Measurements from ENCODE around the gene HNRNPA1. TPM values are rescaled to one million over a fixed set of nuclear protein-coding genes. Genes with fewer than 3 reads are reported as not detected.
A peak's percentile ranks its signal among the peaks of the same experiment; 100 is the strongest.

The HNRNPA1 gene
- total and polyA plus RNA-seq, 9 of the 15 experiments (the other 6 are each of a cell fraction or from before 2014, with no cell fraction given): 1,166 to 2,703 (median 1,815) TPM

DNA sequence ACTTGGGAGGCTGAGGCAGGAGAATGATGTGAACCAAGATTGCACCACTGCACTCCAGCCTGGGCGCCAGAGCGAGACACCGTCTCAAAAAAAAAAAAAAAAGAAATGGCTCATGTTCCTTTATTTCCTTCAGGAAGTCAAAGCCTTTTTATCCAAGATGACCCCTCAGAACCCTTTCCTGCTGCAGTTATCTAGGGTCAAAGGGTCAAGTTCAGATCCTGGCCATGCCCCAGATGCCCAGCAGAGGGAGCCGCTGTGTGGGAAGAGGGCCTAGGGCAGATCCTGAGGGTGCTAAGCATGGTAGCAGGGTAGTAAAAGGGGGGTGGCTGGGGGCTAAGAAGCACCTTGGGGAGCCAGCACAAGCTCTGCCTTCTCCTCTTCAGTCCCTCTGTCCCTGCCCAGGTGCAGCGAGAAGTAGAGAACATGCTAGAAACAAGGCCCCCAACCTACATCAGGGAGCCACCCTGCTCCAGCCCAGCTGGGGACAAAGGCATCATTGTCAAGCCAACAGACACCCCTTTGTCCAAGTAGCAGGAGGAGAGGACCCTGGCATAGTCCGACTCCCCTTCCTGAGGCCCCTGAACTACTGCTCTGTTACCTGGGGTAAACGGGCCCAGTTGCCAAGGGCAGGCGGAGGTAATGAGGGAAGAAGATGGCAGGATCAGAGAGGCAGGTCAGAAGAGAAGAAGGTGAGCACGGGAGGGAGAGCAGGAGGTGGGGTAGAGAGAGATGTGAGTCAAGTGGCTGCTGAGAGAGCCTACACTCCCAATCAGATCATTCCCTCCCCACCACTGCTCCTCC lies 13.8 kb downstream of the HNRNPA1 start (continued):
- peak; percentile 32; the same call in 1 of the 2 replicates for TF ChIP-seq THRAP3 (IDR thresholded peaks at IDR 0.05; ENCODE audit: borderline replicate concordance)
- TF ChIP-seq, protein P1, sequence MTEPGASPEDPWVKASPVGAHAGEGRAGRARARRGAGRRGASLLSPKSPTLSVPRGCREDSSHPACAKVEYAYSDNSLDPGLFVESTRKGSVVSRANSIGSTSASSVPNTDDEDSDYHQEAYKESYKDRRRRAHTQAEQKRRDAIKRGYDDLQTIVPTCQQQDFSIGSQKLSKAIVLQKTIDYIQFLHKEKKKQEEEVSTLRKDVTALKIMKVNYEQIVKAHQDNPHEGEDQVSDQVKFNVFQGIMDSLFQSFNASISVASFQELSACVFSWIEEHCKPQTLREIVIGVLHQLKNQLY (CRISPR knock-in tag; conservative IDR thresholded peaks at IDR 0.05): 0 out of 4 replicates have a peak, but pooled peaks of 1 of the 2 experiments have one; percentile 54
- TF ChIP-seq, protein P2, sequence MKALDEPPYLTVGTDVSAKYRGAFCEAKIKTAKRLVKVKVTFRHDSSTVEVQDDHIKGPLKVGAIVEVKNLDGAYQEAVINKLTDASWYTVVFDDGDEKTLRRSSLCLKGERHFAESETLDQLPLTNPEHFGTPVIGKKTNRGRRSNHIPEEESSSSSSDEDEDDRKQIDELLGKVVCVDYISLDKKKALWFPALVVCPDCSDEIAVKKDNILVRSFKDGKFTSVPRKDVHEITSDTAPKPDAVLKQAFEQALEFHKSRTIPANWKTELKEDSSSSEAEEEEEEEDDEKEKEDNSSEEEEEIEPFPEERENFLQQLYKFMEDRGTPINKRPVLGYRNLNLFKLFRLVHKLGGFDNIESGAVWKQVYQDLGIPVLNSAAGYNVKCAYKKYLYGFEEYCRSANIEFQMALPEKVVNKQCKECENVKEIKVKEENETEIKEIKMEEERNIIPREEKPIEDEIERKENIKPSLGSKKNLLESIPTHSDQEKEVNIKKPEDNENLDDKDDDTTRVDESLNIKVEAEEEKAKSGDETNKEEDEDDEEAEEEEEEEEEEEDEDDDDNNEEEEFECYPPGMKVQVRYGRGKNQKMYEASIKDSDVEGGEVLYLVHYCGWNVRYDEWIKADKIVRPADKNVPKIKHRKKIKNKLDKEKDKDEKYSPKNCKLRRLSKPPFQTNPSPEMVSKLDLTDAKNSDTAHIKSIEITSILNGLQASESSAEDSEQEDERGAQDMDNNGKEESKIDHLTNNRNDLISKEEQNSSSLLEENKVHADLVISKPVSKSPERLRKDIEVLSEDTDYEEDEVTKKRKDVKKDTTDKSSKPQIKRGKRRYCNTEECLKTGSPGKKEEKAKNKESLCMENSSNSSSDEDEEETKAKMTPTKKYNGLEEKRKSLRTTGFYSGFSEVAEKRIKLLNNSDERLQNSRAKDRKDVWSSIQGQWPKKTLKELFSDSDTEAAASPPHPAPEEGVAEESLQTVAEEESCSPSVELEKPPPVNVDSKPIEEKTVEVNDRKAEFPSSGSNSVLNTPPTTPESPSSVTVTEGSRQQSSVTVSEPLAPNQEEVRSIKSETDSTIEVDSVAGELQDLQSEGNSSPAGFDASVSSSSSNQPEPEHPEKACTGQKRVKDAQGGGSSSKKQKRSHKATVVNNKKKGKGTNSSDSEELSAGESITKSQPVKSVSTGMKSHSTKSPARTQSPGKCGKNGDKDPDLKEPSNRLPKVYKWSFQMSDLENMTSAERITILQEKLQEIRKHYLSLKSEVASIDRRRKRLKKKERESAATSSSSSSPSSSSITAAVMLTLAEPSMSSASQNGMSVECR (CRISPR knock-in tag; IDR thresholded peaks at IDR 0.05): peak; percentile 61
- TF ChIP-seq NFRKB (IDR thresholded peaks at IDR 0.05; ENCODE audit: low read depth): peak; percentile 16; the same call in 1 of the 2 replicates
- peak; percentile 91 for TF ChIP-seq ESRRA (IDR thresholded peaks at IDR 0.05; ENCODE audit: borderline replicate concordance, low read depth)
- TF ChIP-seq, protein P3, sequence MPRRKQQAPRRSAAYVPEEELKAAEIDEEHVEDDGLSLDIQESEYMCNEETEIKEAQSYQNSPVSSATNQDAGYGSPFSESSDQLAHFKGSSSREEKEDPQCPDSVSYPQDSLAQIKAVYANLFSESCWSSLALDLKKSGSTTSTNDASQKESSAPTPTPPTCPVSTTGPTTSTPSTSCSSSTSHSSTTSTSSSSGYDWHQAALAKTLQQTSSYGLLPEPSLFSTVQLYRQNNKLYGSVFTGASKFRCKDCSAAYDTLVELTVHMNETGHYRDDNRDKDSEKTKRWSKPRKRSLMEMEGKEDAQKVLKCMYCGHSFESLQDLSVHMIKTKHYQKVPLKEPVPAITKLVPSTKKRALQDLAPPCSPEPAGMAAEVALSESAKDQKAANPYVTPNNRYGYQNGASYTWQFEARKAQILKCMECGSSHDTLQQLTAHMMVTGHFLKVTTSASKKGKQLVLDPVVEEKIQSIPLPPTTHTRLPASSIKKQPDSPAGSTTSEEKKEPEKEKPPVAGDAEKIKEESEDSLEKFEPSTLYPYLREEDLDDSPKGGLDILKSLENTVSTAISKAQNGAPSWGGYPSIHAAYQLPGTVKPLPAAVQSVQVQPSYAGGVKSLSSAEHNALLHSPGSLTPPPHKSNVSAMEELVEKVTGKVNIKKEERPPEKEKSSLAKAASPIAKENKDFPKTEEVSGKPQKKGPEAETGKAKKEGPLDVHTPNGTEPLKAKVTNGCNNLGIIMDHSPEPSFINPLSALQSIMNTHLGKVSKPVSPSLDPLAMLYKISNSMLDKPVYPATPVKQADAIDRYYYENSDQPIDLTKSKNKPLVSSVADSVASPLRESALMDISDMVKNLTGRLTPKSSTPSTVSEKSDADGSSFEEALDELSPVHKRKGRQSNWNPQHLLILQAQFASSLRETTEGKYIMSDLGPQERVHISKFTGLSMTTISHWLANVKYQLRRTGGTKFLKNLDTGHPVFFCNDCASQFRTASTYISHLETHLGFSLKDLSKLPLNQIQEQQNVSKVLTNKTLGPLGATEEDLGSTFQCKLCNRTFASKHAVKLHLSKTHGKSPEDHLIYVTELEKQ (CRISPR knock-in tag; IDR thresholded peaks at IDR 0.05): no peak
- peak; percentile 62; the same call in 1 of the 2 replicates for TF ChIP-seq RB1 (IDR thresholded peaks at IDR 0.05; ENCODE audit: low read depth)
- no peak for TF ChIP-seq FOXP1 (CRISPR knock-in tag; IDR thresholded peaks at IDR 0.05)
- peak; percentile 24; the same call in 1 of the 2 replicates for TF ChIP-seq ZNF239 (CRISPR knock-in tag; IDR thresholded peaks at IDR 0.05)
- TF ChIP-seq, protein P4, sequence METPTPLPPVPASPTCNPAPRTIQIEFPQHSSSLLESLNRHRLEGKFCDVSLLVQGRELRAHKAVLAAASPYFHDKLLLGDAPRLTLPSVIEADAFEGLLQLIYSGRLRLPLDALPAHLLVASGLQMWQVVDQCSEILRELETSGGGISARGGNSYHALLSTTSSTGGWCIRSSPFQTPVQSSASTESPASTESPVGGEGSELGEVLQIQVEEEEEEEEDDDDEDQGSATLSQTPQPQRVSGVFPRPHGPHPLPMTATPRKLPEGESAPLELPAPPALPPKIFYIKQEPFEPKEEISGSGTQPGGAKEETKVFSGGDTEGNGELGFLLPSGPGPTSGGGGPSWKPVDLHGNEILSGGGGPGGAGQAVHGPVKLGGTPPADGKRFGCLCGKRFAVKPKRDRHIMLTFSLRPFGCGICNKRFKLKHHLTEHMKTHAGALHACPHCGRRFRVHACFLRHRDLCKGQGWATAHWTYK (CRISPR knock-in tag; IDR thresholded peaks at IDR 0.05): peak; percentile 89; the same call in 1 of the 2 replicates
- TF ChIP-seq, protein P5, sequence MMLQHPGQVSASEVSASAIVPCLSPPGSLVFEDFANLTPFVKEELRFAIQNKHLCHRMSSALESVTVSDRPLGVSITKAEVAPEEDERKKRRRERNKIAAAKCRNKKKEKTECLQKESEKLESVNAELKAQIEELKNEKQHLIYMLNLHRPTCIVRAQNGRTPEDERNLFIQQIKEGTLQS (IDR thresholded peaks at IDR 0.05): no peak
- TF ChIP-seq, protein P5 (CRISPR knock-in tag; conservative IDR thresholded peaks at IDR 0.05): peak; percentile 77; the same call in 1 of the 2 replicates
- TF ChIP-seq SMAD1 (IDR thresholded peaks at IDR 0.05; ENCODE audit: low read depth, low read length, partially characterized antibody): peak; percentile 16
- TF ChIP-seq ESRRB (CRISPR knock-in tag; IDR thresholded peaks at IDR 0.05; ENCODE audit: borderline replicate concordance): no peak
- TF ChIP-seq ZFP36 (IDR thresholded peaks at IDR 0.05; ENCODE audit: low read depth, low read length, partially characterized antibody): peak; percentile 10
- TF ChIP-seq KLF16 (IDR thresholded peaks at IDR 0.05): peak; percentile 56

Data from K562 (cell line).